Loucy (cell line): ENCODE measurements around the gene CXCL17.

ENCODE experiments used
- H2AFZ ChIP-seq: fragments of 200-600 bp; sonication (generic); 2 replicates; pipeline ENCODE4 v1.6.0; 2016; ENCODE audit warnings: antibody characterized with exemption, mild to moderate bottlenecking, low read length, moderate library complexity
- H3F3A ChIP-seq: fragments of 200-600 bp; 2 replicates; pipeline ENCODE4 v1.6.0; 2016; ENCODE audit warnings: antibody characterized with exemption, low read depth, mild to moderate bottlenecking
- H3K27me3 ChIP-seq: fragments of 200-600 bp; sonication (generic); 2 replicates; pipeline ENCODE4 v1.6.1; 2014; ENCODE audit warnings: low read length, mild to moderate bottlenecking; ENCODE audit not compliant: insufficient read depth, poor library complexity, severe bottlenecking
- H3K36me3 ChIP-seq: fragments of 200-600 bp; sonication (generic); 2 replicates; pipeline ENCODE4 v1.6.1; 2016; ENCODE audit warnings: low read length; ENCODE audit not compliant: insufficient read depth
- H3K4me1 ChIP-seq: fragments of 200-600 bp; sonication (generic); 2 replicates; pipeline ENCODE4 v1.5.1; 2014; ENCODE audit warnings: low read length, mild to moderate bottlenecking; ENCODE audit not compliant: insufficient read depth, poor library complexity, severe bottlenecking
- H3K4me2 ChIP-seq: fragments of 200-600 bp; sonication (generic); 2 replicates; pipeline ENCODE4 v1.6.0; 2014; ENCODE audit warnings: antibody characterized with exemption, low read length, low read depth, mild to moderate bottlenecking; ENCODE audit not compliant: poor library complexity, severe bottlenecking
- H3K4me3 ChIP-seq: fragments of 200-600 bp; sonication (generic); 2 replicates; pipeline ENCODE4 v1.5.1; 2014; ENCODE audit warnings: low read length, mild to moderate bottlenecking, mixed read lengths; ENCODE audit not compliant: poor library complexity, severe bottlenecking
- H3K79me2 ChIP-seq: fragments of 200-600 bp; sonication (generic); 2 replicates; pipeline ENCODE4 v1.6.1; 2014; ENCODE audit warnings: low read length; ENCODE audit not compliant: insufficient read depth
- H3K9ac ChIP-seq: fragments of 200-600 bp; sonication (generic); 2 replicates; pipeline ENCODE4 v1.6.0; 2014; ENCODE audit warnings: mild to moderate bottlenecking, low read depth, low read length, moderate library complexity; ENCODE audit not compliant: poor library complexity, severe bottlenecking
- H3K9me2 ChIP-seq: fragments of 200-600 bp; sonication (generic); replicated peaks from 2 replicates; pipeline ENCODE4 v1.6.1; 2016; ENCODE audit warnings: low read depth, low read length, mixed read lengths
- H3K9me3 ChIP-seq: fragments of 200-600 bp; sonication (generic); 2 replicates; pipeline ENCODE4 v1.6.1; 2014; ENCODE audit warnings: mild to moderate bottlenecking, antibody characterized with exemption, low read length, low read depth; ENCODE audit not compliant: insufficient read depth
- H4K20me1 ChIP-seq: fragments of 200-600 bp; sonication (generic); 2 replicates; pipeline ENCODE4 v1.6.0; 2014; ENCODE audit warnings: antibody characterized with exemption, low read length, mild to moderate bottlenecking; ENCODE audit not compliant: insufficient read depth, poor library complexity, severe bottlenecking
- EZH2phosphoT487 ChIP-seq: fragments of 200-600 bp; IDR thresholded peaks from 2 replicates; pipeline ENCODE4 v1.6.1; 2018; ENCODE audit warnings: antibody characterized with exemption, mild to moderate bottlenecking, moderate library complexity, borderline replicate concordance
- TF ChIP-seq, protein P1 (sequence below): fragments of 200-600 bp; sonication (generic); conservative IDR thresholded peaks from 2 replicates; pipeline ENCODE4 v1.5.1; 2014; ENCODE audit warnings: mild to moderate bottlenecking, antibody characterized with exemption, low read length

The CXCL17 gene

DNA sequence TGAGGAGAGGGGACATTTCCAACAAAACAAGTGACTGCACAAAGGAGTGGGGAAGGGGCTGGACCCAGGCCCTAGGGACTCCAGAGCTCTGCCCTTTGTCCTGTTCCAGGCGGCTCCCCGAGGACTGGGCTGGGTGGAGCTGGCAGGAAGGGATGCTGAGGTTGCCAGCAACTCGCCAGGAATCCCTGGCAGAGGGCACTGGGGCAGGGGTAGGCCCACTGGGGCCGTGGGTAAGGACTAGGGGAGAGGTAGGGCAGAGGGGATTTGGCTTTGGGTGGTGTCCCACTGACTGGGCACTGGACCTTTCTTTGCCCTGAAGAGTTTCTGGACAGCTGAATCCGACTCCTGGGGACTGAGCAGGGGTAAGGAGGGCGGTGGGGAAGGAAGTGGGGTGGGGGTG is 23.4 kb downstream of the CXCL17 start:
- Histone ChIP-seq H3K4me2 (no peak overlapping the region), H3K9me2 (no peaks in the 10 kb centered on the region)

DNA sequence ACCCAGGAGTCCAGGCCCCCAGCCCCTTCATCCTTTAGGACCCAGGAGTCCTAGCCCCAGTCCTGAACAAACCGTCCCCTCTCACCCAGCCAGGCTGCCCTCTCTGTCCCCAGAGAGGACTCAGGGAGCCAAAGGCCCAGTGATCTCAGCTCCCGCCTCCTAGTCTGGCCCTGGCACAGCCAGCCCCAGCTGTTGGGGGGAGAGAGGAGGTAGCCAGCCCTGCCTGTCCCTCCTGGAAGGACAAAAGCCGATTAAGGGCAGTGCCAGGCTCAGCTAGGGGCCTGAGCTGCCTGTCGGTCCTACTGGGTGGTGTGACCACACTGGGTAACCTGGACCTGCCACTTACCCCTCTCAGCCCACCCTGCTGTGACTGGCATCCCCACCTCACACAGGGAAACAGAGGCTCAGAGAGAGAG is 30.1 kb downstream of the CXCL17 start:
- Histone ChIP-seq H3K9me2 (no peaks in the 10 kb centered on the region), H4K20me1 (no peaks in the 10 kb centered on the region), H3K27me3 (no peaks in the 10 kb centered on the region), H3K9me3 (no peaks in the 10 kb centered on the region), H3K4me2 (no peak overlapping the region), H2AFZ (no peak overlapping the region), H3F3A (no peaks in the 10 kb centered on the region), H3K4me1 (no peaks in the 10 kb centered on the region), H3K9ac (no peak overlapping the region), H3K79me2 (no peaks in the 10 kb centered on the region), H3K36me3 (no peaks in the 10 kb centered on the region; the same call in 1 of the 2 replicates), H3K4me3 (no peak overlapping the region)
- no peak for TF ChIP-seq EZH2phosphoT487
- TF ChIP-seq, protein P1, sequence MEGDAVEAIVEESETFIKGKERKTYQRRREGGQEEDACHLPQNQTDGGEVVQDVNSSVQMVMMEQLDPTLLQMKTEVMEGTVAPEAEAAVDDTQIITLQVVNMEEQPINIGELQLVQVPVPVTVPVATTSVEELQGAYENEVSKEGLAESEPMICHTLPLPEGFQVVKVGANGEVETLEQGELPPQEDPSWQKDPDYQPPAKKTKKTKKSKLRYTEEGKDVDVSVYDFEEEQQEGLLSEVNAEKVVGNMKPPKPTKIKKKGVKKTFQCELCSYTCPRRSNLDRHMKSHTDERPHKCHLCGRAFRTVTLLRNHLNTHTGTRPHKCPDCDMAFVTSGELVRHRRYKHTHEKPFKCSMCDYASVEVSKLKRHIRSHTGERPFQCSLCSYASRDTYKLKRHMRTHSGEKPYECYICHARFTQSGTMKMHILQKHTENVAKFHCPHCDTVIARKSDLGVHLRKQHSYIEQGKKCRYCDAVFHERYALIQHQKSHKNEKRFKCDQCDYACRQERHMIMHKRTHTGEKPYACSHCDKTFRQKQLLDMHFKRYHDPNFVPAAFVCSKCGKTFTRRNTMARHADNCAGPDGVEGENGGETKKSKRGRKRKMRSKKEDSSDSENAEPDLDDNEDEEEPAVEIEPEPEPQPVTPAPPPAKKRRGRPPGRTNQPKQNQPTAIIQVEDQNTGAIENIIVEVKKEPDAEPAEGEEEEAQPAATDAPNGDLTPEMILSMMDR = no peak

More for the DNA sequence above, 23.4 kb downstream of the CXCL17 start:
- Histone ChIP-seq H3K27me3 (no peaks in the 10 kb centered on the region), H3K9me3 (no peaks in the 10 kb centered on the region), H2AFZ (no peak overlapping the region), H3K4me3 (no peak overlapping the region), H3K4me1 (peaks cover 33% of the 10 kb centered on the region), H3K9ac (no peak overlapping the region), H3K79me2 (peaks cover 16% of the 10 kb centered on the region; the same call in 1 of the 2 replicates), H3K36me3 (no peaks in the 10 kb centered on the region; the same call in 1 of the 2 replicates), H3F3A (no peaks in the 10 kb centered on the region), H4K20me1 (peaks cover 22% of the 10 kb centered on the region)
- TF ChIP-seq, protein P1 = no peak
- no peak for TF ChIP-seq EZH2phosphoT487

DNA sequence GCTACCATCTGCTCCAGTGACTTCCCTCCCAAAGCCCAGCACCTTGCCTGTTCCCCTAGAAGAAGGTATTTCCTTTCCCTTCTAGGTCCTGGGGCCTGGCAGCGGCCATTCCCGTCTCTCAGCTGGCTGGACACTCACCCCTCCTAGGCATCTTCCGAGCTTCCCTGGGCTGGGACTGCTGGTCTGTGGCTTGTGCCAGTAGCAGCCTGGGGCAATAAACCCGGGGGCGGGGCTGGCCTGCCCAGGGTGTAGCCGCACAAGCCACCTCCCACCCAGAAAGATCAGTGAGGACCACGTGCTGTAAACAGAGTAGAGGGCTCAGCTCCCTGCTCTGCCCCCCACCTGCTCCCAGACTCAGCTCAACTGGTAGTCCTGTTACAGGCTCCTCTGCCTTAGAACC is 30.5 kb downstream of the CXCL17 start:
- Histone ChIP-seq H3K9ac (no peak overlapping the region), H3F3A (no peaks in the 10 kb centered on the region), H3K36me3 (no peaks in the 10 kb centered on the region; the same call in 1 of the 2 replicates), H3K9me3 (no peaks in the 10 kb centered on the region), H3K4me2 (no peak overlapping the region), H2AFZ (no peak overlapping the region), H4K20me1 (no peaks in the 10 kb centered on the region), H3K79me2 (no peaks in the 10 kb centered on the region), H3K9me2 (no peaks in the 10 kb centered on the region), H3K4me3 (no peak overlapping the region), H3K4me1 (no peaks in the 10 kb centered on the region), H3K27me3 (no peaks in the 10 kb centered on the region)
- TF ChIP-seq, protein P1 = no peak
- no peak for TF ChIP-seq EZH2phosphoT487
